CD4-positive, alpha-beta T cell treated with Interleukin-21 for 1 hour (primary cell): ENCODE results near the gene TK2.
"Not testable (repeated sequence)": the region's sequence is repeated elsewhere in the genome, so short reads cannot be mapped to it uniquely, and the experiment has no call there.

ENCODE experiments used
- DNase-seq: peaks from one replicate; pipeline ENCODE4 v3.0.0-alpha.2; 2020

The TK2 gene

DNA sequence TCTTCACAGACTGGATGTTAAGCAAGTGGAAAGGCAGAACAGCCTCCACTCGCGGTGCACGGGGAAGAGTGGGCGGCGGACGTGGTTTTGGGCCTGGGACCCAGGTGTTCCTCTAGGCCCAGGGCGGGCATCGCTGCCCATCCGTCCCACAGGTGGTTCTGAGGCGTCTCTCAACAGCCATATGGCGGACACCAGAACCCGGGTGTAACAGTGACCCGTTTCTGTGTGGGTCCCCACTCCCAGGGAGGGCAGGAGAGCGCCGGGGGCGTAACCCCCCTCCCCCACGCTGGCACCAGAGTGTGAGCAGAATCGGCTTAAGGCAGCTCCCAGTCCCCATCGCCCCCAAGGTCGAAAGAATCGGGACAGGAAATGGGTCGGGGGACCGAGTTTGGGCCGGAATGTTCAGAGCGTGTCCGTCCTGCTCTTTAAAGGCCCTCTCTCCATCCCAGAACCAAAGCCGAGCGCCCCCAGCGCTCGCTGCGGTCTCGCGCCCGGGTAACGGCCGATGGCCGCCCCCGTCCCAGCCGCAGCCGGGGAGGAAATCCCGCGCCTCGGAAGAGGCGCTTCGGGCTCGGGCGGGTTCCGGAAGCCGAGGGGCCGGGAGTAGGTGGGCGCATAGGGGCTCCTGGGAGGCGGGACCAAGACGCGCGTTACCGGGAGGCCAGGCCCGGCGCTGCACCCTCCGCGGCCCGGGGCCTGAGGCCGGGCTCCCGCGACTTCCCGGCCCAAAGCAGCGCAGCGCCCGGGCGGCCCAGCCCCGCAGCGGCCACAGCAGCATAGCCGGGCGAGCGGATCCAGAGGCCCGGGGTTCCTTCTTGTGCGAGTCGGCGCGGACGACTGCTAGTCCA lies at the start of gene TK2:
Gene TK2 (minus strand): TSS at position 839 of the 848 bp plus-strand sequence. CDS start 61 bp downstream, at position 778.
- DNase-seq: peak; percentile 56

DNA sequence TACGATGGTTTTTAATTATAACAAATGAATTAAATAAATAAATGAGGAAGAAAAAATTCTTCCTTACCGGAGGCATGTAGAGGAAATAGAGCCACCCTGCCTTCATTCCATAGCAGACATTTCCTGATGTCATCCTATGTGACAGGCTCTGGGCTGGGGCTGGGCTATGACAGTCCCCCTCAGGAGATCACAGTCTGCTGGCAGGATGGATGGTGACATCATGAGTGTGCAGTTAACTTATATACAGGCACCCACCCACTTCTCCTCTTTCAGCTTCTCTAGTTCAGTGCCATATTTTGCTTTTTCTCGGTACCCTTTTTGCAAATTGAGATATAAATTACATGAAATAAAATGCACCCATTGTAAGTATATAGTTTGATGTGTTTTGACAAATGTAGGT lies 48.2 kb upstream of the TK2 start:
- DNase-seq: no peak

GRCh38 chr16:66596986-66597848 lies 47.3 kb upstream of the TK2 start:
- no peak for DNase-seq

DNA sequence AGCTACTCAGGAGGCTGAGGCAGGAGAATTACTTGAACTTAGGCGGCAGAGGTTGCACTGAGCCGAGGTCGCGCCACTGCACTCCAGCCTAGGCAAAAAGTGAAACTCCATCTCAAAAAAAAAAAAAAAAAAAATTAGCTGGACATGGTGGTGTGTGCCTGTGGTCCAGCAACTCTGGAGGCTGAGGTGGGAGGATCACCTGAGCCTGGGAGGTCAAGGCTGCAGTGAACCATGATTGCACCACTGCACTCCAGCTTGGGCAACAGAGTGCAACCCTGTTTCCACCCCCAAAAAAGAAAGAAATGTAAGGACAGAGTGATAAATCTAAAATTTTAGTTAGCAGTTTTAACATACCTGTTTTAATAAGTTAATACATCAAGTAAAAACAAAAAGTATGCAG lies 46.6 kb upstream of the TK2 start:
- DNase-seq: not testable (repeated sequence)

GRCh38 chr16:66594739-66595138 lies 44.8 kb upstream of the TK2 start:
- DNase-seq: no peak

GRCh38 chr16:66592814-66593213 lies 42.9 kb upstream of the TK2 start:
- no peak for DNase-seq

GRCh38 chr16:66592241-66592640 lies 42.3 kb upstream of the TK2 start:
- DNase-seq: no peak

GRCh38 chr16:66591018-66591417 lies 41.1 kb upstream of the TK2 start:
- DNase-seq: no peak

GRCh38 chr16:66590322-66590721 lies 40.4 kb upstream of the TK2 start:
- DNase-seq: peak; percentile 54

- DNase-seq: peak; percentile 80
Measured at GRCh38 chr16:66588981-66589713, 39.2 kb upstream of the TK2 start.

DNA sequence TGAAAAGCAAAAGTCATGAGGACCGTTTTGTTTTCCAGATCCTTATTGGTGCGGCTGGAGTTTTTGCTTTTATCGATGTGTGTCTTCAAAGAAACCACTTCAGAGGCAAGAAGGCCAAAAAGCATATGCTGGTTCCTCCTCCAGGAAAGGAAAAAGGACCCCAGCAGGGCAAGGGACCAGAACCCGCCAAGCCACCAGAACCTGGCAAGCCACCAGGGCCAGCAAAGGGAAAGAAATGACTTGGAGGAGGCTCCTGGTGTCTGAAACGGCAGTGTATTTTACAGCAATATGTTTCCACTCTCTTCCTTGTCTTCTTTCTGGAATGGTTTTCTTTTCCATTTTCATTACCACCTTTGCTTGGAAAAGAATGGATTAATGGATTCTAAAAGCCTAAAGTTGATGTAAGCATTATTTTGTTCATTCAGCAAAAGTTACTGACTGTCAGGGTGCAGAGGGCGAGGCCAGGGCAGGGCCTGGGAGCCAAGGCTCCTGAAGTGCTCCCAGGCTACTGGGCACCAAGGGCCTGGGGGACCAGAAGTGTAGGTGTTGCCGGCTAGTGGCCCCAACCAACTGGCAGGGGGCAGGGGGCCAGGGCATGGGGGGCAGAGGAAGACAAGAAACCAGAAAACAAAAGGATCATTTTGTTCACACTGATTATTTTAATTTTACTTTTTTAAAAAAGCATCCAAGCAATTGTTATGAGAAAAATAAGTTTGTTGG lies 38.1 kb upstream of the TK2 start:
- no peak for DNase-seq

DNA sequence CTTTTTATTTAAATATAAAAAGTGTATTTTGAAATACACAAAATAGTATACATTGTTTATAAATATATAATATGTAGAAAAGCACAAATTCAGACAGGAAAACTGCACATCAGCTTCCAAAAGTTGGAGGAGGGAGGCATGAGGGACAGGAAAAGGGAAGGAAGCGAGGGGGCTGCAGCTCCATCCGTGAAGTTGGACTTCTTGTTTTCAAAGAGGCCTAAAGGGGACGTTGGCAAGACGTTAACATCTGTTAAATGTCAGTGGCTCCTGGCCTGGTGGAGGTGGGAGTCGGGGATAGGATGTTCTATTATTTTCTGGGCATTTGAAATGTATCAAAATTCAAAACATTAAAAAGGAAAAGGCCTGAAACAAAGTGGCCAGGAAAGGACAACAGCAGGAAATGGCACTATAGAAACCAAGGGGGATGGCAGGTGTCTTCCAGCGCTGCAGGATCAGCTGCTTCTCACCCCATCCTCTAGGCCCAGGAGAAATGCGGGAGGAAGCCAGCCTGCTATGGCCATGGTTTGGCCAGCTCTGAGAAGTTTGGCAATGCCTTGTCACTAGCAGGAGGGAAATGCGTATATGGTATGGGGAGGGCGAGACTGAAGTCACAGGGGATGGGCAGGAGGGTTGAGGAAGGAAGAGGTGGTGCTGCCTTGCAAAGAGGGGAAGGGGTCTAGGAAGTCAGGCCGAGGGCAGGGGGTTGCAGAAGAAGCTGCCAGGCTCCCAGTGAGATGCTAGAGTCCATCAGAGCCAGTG lies 35.7 kb upstream of the TK2 start:
- no peak for DNase-seq

- DNase-seq: no peak
Measured at GRCh38 chr16:66581246-66581952, 31.5 kb upstream of the TK2 start.

DNA sequence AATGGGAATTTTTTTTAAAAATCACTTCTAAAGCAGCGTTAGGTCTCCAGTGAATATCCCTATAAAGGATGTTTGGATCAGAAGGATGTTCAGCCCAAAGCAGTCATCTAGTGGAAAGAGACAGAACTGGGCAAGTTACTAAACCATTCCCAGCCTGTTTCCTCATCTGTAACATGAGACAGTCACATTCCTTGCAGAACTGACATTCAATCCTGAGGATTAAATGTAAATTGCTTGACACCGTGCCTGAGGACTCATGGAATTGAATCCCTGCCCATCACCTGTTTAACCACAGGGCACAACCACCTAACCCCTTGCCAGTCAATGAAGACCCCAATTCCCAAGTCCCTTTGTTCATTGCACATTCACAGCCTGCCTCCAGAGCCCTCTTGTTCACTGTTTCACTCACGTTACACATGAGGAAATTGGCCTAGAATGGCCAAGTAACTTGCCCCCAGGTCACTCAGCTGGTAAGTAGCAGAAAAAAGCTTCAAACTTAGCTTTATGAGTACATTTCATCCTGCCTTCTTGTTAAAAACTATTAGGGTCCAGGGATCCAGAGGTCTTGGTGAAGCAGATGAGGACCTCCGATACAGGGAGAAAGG lies 30.8 kb upstream of the TK2 start:
- DNase-seq: no peak

GRCh38 chr16:66578651-66579531 lies 29.0 kb upstream of the TK2 start, which contains the start of gene CMTM2:
TSS of gene CMTM2 (plus strand) at chr16:66579463. CDS start at chr16:66579608, 145 bp downstream.
- no peak for DNase-seq

GRCh38 chr16:66576296-66576695 lies 26.4 kb upstream of the TK2 start:
- no peak for DNase-seq

GRCh38 chr16:66575060-66575459 lies 25.1 kb upstream of the TK2 start:
- no peak for DNase-seq

DNA sequence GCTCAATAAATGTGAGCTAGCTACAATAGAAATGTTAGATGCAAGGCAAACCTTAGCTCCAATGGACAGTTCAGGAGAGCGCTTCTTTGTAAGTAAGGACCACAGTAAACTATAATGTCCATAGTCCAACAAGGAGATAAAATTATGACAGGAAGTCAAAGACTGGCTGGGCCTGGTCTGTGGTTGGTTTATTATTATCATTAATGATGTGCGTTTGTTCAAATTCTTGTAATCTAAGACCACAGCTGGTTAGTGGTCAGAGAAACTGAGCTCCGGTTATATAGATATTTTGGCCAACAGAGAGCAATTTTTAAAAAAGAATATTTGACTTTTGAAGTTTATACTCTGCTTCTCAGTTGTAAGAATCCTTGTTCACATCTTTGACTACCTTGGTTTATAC lies 24.6 kb upstream of the TK2 start:
- no peak for DNase-seq

GRCh38 chr16:66574081-66574480 lies 24.2 kb upstream of the TK2 start:
- no peak for DNase-seq
